CD4-positive, alpha-beta memory T cell (primary cell): Measurements from ENCODE around the gene CAMK1. TPM values are rescaled to one million over a fixed set of nuclear protein-coding genes. Genes with fewer than 3 reads are reported as not detected.
A peak's percentile ranks its signal among the peaks of the same experiment; 100 is the strongest.

ENCODE experiments used
- CTCF ChIA-PET: fragments of 350-600 bp; sonication (Branson Sonifier 250); formaldehyde crosslinking; loops from one replicate; lab custom pipeline; 2021; ENCODE audit warnings: inconsistent platforms; ENCODE audit not compliant: partially characterized antibody; lab: Charles Lee
- POLR2A ChIA-PET: fragments of 350-600 bp; sonication (Branson Sonifier 250); formaldehyde crosslinking; loops from one replicate; lab custom pipeline; 2021; ENCODE audit not compliant: partially characterized antibody; lab: Charles Lee
- DNase-seq, 5 donors: peaks; one replicate each; pipeline versions ENCODE4 v3.0.0 to v3.0.0-alpha.2; 2020 to 2022; ENCODE audit warnings: mixed read lengths in 1 of 5
- H3K27ac ChIP-seq: one replicate; pipeline ENCODE4 v1.7.0; 2013; ENCODE audit warnings: low read depth, low read length
- H3K27me3 ChIP-seq: 2 replicates; pipeline ENCODE4 v1.7.0; 2013; ENCODE audit warnings: mild to moderate bottlenecking, low read length, moderate library complexity; ENCODE audit not compliant: insufficient read depth
- H3K36me3 ChIP-seq: 2 replicates; pipeline ENCODE4 v1.7.0; 2013; ENCODE audit warnings: mild to moderate bottlenecking, low read length, moderate library complexity; ENCODE audit not compliant: insufficient read depth
- H3K4me1 ChIP-seq: 2 replicates; pipeline ENCODE4 v1.7.0; 2013; ENCODE audit warnings: mild to moderate bottlenecking, low read length, moderate library complexity; ENCODE audit not compliant: insufficient read depth
- H3K4me3 ChIP-seq, 2 donors: one replicate each; pipeline ENCODE4 v1.7.0; 2013; ENCODE audit warnings: low read length in 2 of 2, mild to moderate bottlenecking in 1 of 2
- H3K9me3 ChIP-seq, 2 donors: one replicate each; pipeline ENCODE4 v1.7.0; 2013; ENCODE audit warnings: low read length in 2 of 2, control low read depth in 1 of 2; ENCODE audit not compliant: control insufficient read depth in 1 of 2
- H3K27ac Mint-ChIP-seq, 7 donors: one replicate each; pipeline ENCODE4 v1.8.0; 2020 to 2021; ENCODE audit warnings: mixed read lengths in 7 of 7, mild to moderate bottlenecking in 6 of 7, inconsistent platforms in 3 of 7, moderate library complexity in 3 of 7
- H3K27me3 Mint-ChIP-seq, 2 donors: one replicate each; pipeline ENCODE4 v1.8.0; 2020 to 2021; ENCODE audit warnings: mixed read lengths in 2 of 2
- H3K36me3 Mint-ChIP-seq, 2 donors: one replicate each; pipeline ENCODE4 v1.8.0; 2020 to 2021; ENCODE audit warnings: mixed read lengths in 2 of 2, inconsistent platforms in 1 of 2, mild to moderate bottlenecking in 1 of 2
- H3K4me1 Mint-ChIP-seq, 4 donors: one replicate each; pipeline ENCODE4 v1.8.0; 2020 to 2021; ENCODE audit warnings: mixed read lengths in 4 of 4, mild to moderate bottlenecking in 1 of 4
- H3K4me3 Mint-ChIP-seq, 8 donors: one replicate each; pipeline ENCODE4 v1.8.0; 2020 to 2021; ENCODE audit warnings: mixed read lengths in 8 of 8, mild to moderate bottlenecking in 7 of 8, moderate library complexity in 6 of 8, inconsistent platforms in 3 of 8
- H3K9me3 Mint-ChIP-seq, 8 donors: one replicate each; pipeline ENCODE4 v1.8.0; 2020 to 2021; ENCODE audit warnings: mixed read lengths in 8 of 8, mild to moderate bottlenecking in 5 of 8, inconsistent platforms in 3 of 8, moderate library complexity in 1 of 8
- intact Hi-C: fragments of 100-400 bp; cut with micrococcal nuclease; formaldehyde crosslinking; loops from one replicate; pipeline ENCODE4 v1.15.1; 2023
- polyA plus RNA-seq, 2 donors: library from polyadenylated mRNA; unstranded; fragments of 300-500 nt; fragmentation: Illumina TruSeq; gene quantifications; one replicate each; pipeline ENCODE4 v1.2.3, GENCODE V29; 2021
- total RNA-seq, 2 experiments: library from RNA; stranded (reverse); gene quantifications; one replicate each; pipeline ENCODE4 v1.2.3, GENCODE V29; 2021

CAMK1 gene
- total and polyA plus RNA-seq, 4 experiments from 2014 or later: 2.1 to 5.8 (median 3.1) TPM

DNA sequence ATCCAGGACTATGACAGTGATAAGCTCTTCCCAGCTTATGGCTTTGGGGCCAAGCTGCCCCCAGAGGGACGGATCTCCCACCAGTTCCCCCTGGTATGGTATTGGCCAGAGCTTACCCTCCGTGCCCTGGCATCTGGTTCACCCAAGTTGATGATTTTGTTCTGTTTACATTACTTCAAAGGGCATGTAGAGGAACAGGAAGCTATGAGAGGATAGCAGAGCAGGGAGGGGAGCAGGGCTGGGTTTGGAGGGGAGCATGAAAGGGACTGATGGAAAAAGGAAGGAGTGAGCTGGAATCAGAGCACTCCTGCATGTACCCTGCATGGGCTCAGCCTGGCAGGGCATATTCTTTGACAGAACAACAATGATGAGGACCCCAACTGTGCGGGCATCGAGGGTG, 51.6 kb downstream of the CAMK1 start:
- ChIA-PET CTCF (interaction anchor here (0.6 to 5.2 kb wide), 3 partner anchors 8 to 14 kb away, joined by 3 to 38 read pairs (median 4); partner anchors contain the start of gene BRPF1), POLR2A (interaction anchor here (0.9 to 1.4 kb wide), 3 partner anchors 9 to 18 kb away, joined by 3 to 4 read pairs (median 3); partner anchors contain the start of gene CPNE9)
- intact Hi-C loops: loop anchor here (5.0 kb wide), 1 partner anchor 1019 kb away; no protein-coding TSS in a partner anchor
- Mint-ChIP-seq H3K4me1 (peaks cover 9 to 15% (median 12%) of the 10 kb centered on the region in 4 donors), H3K9me3 (peaks cover 0 to 1% (median 0%) of the 10 kb centered on the region in 8 donors), H3K4me3 (no peak overlapping the region), H3K27ac (peak overlapping the region in 2 of 7 donors; percentile 13), H3K36me3 (no peaks in the 10 kb centered on the region), H3K27me3 (peaks cover 1 to 4% of the 10 kb centered on the region in 2 donors)
- Histone ChIP-seq H3K27me3 (no peaks in the 10 kb centered on the region), H3K36me3 (no peaks in the 10 kb centered on the region), H3K27ac (no peak overlapping the region), H3K9me3 (no peaks in the 10 kb centered on the region), H3K4me1 (peaks cover 8% of the 10 kb centered on the region), H3K4me3 (no peak overlapping the region)
- DNase-seq: no peak

DNA sequence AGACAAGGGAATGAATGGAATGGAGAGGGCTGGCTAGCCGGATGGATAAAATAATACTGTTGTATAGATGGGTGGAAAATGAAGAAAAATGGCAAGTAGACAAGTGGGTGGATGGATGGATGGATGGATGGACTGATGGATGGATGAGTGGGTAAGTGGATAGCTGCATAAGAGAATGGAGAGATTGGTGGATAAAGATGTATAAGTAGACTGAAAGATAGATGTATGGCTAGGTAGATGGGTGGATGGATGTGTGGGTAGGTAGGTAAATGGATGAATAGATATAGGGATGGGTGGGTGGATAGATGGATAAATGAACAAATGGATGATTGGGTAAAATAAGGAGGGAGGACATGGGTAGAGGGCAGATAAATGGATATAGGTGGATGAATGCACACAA, 52.2 kb downstream of the CAMK1 start:
- intact Hi-C loops: loop anchor here (5.0 kb wide), 1 partner anchor 1020 kb away; no protein-coding TSS in a partner anchor
- DNase-seq: no peak
- peak overlapping the region in 1 of 7 donors; percentile 16 for H3K27ac Mint-ChIP-seq

DNA sequence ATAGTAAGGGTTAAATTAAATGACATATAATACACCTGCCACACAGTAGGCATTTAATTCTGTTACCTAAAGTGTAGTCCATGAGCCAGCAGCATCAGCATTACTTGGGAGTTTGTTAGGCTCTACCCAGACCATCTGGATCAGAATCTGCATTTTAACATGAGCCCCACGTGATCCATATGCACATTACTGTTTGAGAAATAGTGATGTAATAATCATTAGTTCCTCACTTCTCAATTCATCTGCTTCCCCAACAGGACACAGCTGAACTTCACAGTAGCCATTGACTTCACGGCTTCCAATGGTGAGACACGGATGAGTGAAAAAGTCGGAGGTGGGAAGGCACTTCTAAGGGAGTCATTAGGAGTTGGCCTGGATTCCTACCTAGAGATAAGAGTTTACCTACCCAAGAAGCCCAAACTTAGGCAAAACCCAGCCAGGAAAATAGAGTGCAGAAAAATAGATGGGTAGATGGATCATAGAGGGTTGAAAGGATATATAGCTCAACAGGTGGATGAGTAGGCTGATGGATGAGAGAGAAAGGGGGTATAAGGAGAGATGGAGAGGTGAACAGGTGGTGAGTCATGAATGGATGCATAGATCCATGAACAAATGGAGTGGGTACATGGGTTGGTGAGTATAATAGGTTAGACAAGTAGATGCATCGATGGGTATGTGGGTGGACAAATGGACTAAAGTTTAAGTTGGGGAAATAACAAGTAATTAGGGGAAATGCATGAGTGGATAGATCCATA, 52.8 kb downstream of the CAMK1 start:
- ChIA-PET POLR2A (no interaction called here), CTCF (interaction anchor here (0.8 to 5.2 kb wide), 2 partner anchors 11 to 28 kb away, joined by 4 to 38 read pairs; no protein-coding TSS in a partner anchor)
- peaks cover under 1 to 1% of the 10 kb centered on the region in 2 donors for H3K27me3 Mint-ChIP-seq
- peaks cover 9 to 15% (median 12%) of the 10 kb centered on the region in 4 donors for H3K4me1 Mint-ChIP-seq
- no peaks in the 10 kb centered on the region for H3K36me3 Mint-ChIP-seq
- Histone ChIP-seq H3K27ac (no peak overlapping the region), H3K9me3 (no peaks in the 10 kb centered on the region), H3K36me3 (no peaks in the 10 kb centered on the region), H3K4me1 (peaks cover 8% of the 10 kb centered on the region), H3K27me3 (no peaks in the 10 kb centered on the region), H3K4me3 (no peak overlapping the region)
- H3K9me3 Mint-ChIP-seq: peaks cover 0 to 1% (median 0%) of the 10 kb centered on the region in 8 donors
- H3K27ac Mint-ChIP-seq: no peak overlapping the region
- H3K4me3 Mint-ChIP-seq: no peak overlapping the region
- DNase-seq: no peak
- intact Hi-C loops: loop anchor here (5.0 kb wide), 1 partner anchor 1020 kb away; no protein-coding TSS in a partner anchor

More for the DNA sequence above, 52.2 kb downstream of the CAMK1 start:
- Mint-ChIP-seq H3K4me3 (no peak overlapping the region), H3K36me3 (no peaks in the 10 kb centered on the region), H3K9me3 (peaks cover 0 to 1% (median 0%) of the 10 kb centered on the region in 8 donors), H3K4me1 (peaks cover 9 to 15% (median 12%) of the 10 kb centered on the region in 4 donors), H3K27me3 (peaks cover 0 to 1% of the 10 kb centered on the region in 2 donors)
- H3K4me3 ChIP-seq: no peak overlapping the region
- ChIA-PET CTCF (interaction anchor here (0.6 to 5.2 kb wide), 4 partner anchors 8 to 29 kb away, joined by 3 to 38 read pairs (median 4); partner anchors contain the start of gene BRPF1), POLR2A (interaction anchor here (0.9 to 1.4 kb wide), 3 partner anchors 10 to 19 kb away, joined by 3 to 4 read pairs (median 3); partner anchors contain the start of gene CPNE9)
- H3K4me1 ChIP-seq: peaks cover 8% of the 10 kb centered on the region
- no peaks in the 10 kb centered on the region for H3K36me3 ChIP-seq
- no peaks in the 10 kb centered on the region for H3K9me3 ChIP-seq
- H3K27me3 ChIP-seq: no peaks in the 10 kb centered on the region
- no peak overlapping the region for H3K27ac ChIP-seq

DNA sequence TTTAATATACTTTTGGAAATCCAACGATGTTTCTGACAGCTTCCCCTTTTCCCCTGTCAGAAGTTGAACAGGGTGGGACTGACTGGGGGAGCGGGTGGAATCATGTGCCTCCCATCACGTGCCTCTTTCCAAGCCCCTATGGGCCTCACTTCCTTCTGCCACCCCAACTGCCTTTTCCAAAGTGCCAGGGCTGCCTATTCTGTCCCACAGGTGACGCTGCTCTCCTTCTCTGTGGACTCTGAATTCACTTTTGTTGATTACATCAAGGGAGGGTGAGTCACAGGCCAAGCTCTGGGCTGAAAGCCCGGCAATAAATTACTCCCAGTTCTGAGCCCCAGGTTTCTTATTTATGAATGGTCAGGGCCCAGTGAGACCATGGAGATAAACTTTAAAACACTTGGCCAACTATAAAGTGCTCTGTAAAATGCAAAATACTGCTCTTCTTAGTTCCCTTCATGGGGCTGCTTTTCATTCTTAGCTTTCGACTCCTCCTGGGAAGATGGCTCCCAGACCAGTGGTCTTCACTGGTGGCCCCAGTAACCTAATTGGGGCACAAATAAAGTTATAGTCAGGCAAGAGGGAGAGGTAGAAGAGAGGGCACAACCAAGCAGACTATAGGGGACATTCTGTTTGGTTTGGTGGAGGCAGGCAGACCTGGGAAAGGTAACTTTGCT, 53.8 kb downstream of the CAMK1 start:
- Histone ChIP-seq H3K27ac (no peak overlapping the region), H3K9me3 (no peaks in the 10 kb centered on the region), H3K4me3 (no peak overlapping the region), H3K36me3 (no peaks in the 10 kb centered on the region), H3K27me3 (no peaks in the 10 kb centered on the region), H3K4me1 (peaks cover 8% of the 10 kb centered on the region)
- intact Hi-C loops: loop anchor here (5.0 kb wide), 1 partner anchor 1021 kb away; no protein-coding TSS in a partner anchor
- DNase-seq: peak in 2 of 5 donors; percentile 20 to 47
- POLR2A ChIA-PET: no interaction called here
- no peaks in the 10 kb centered on the region for H3K36me3 Mint-ChIP-seq
- peak overlapping the region in 2 of 7 donors; percentile 29 to 60 for H3K27ac Mint-ChIP-seq
- H3K27me3 Mint-ChIP-seq: peaks cover 1 to 5% of the 10 kb centered on the region in 2 donors
- H3K4me3 Mint-ChIP-seq: no peak overlapping the region
- peaks cover 9 to 15% (median 12%) of the 10 kb centered on the region in 4 donors for H3K4me1 Mint-ChIP-seq
- CTCF ChIA-PET: interaction anchor here (1.2 to 5.2 kb wide), 2 partner anchors 12 to 217 kb away, joined by 4 to 38 read pairs; partner anchors contain the start of gene CRELD1
- peaks cover 0 to 1% (median 0%) of the 10 kb centered on the region in 8 donors for H3K9me3 Mint-ChIP-seq

DNA sequence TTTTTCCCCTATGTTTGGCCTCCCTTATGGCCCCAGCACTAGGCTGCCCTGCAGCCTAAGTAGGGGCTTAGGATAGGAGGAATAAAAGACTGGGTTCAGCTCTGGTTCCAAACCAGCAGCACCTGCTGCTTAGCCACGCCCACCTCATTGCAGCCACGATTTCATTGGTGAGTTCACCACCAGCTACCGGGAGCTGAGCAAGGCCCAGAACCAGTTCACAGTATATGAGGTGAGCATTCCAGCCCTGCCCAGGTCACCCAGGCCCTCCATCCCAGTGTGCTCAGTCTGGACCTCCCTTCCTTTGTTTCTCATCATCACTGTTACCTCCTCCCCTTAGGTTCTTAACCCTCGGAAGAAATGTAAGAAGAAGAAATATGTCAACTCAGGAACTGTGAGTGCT, 54.6 kb downstream of the CAMK1 start:
- Histone ChIP-seq H3K36me3 (no peaks in the 10 kb centered on the region), H3K9me3 (no peaks in the 10 kb centered on the region), H3K4me3 (no peak overlapping the region), H3K27ac (no peak overlapping the region), H3K4me1 (peaks cover 8% of the 10 kb centered on the region), H3K27me3 (no peaks in the 10 kb centered on the region)
- no peak for DNase-seq
- ChIA-PET CTCF (interaction anchor here (1.2 to 5.2 kb wide), 2 partner anchors 13 to 218 kb away, joined by 4 to 38 read pairs; partner anchors contain the start of gene CRELD1), POLR2A (no interaction called here)
- Mint-ChIP-seq H3K4me1 (peaks cover 9 to 15% (median 12%) of the 10 kb centered on the region in 4 donors), H3K4me3 (no peak overlapping the region), H3K27ac (no peak overlapping the region), H3K9me3 (peaks cover 0 to 3% (median 0%) of the 10 kb centered on the region in 8 donors), H3K27me3 (peaks cover 1 to 5% of the 10 kb centered on the region in 2 donors), H3K36me3 (no peaks in the 10 kb centered on the region)
- intact Hi-C loops: loop anchor here (5.0 kb wide), 1 partner anchor 1022 kb away; no protein-coding TSS in a partner anchor

DNA sequence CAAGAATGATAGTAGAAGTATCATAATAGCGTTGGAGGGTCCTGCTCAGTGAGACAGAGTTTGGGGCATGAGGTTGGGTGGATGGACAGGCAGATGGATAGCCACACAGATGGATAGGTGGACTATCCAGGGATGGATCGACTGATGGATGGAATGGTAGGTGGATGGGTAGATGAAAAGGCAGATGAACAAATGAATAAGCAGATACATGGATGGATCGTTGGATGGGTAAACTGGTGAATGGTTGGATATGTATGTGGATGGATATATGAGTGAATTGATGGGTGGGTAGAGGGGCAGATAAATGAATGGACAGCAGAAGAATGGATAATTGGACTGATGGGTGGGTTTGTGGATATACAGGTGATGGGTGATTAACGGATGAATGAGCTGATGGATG, 56.6 kb downstream of the CAMK1 start:
- no peaks in the 10 kb centered on the region for H3K27me3 ChIP-seq
- POLR2A ChIA-PET: no interaction called here
- Mint-ChIP-seq H3K36me3 (no peaks in the 10 kb centered on the region), H3K27me3 (peaks cover 1 to 6% of the 10 kb centered on the region in 2 donors), H3K4me3 (no peak overlapping the region), H3K4me1 (peaks cover 6 to 12% (median 10%) of the 10 kb centered on the region in 4 donors), H3K9me3 (peaks cover 0 to 3% (median 0%) of the 10 kb centered on the region in 8 donors), H3K27ac (peak overlapping the region in 1 of 7 donors; percentile 30)
- no peaks in the 10 kb centered on the region for H3K36me3 ChIP-seq
- peaks cover 4% of the 10 kb centered on the region for H3K4me1 ChIP-seq
- intact Hi-C loops: no loop called here
- H3K9me3 ChIP-seq: no peaks in the 10 kb centered on the region
- DNase-seq: no peak
- no peak overlapping the region for H3K4me3 ChIP-seq
- H3K27ac ChIP-seq: no peak overlapping the region
- CTCF ChIA-PET: no interaction called here
